Activated B cell treated with CpG ODN at 0.5 μM for 24 hours (primary cell): ENCODE results near the gene PPT2. TPM values are rescaled to one million over a fixed set of nuclear protein-coding genes. Genes with fewer than 3 reads are reported as not detected.
"Not testable (repeated sequence)": the region's sequence is repeated elsewhere in the genome, so short reads cannot be mapped to it uniquely, and the experiment has no call there.

Experiments
- ATAC-seq: fragments of 200-7000 bp; cut with Tn5 transposase; one replicate; pipeline ENCODE4 v1.10.0; 2021; ENCODE audit warnings: low read depth, mild to moderate bottlenecking, moderate library complexity
- CTCF ChIA-PET: fragments of 350-600 bp; sonication (Branson Sonifier 250); formaldehyde crosslinking; loops from one replicate; lab custom pipeline; 2021; ENCODE audit warnings: antibody characterized with exemption; lab: Charles Lee
- POLR2A ChIA-PET: fragments of 350-600 bp; sonication (Branson Sonifier 250); formaldehyde crosslinking; loops from one replicate; lab custom pipeline; 2021; ENCODE audit warnings: antibody characterized with exemption; lab: Charles Lee
- DNase-seq: peaks from one replicate; pipeline ENCODE4 v3.0.0; 2022
- H3K27ac Mint-ChIP-seq: one replicate; pipeline ENCODE4 v1.8.0; 2020; ENCODE audit warnings: mixed read lengths
- H3K27me3 Mint-ChIP-seq: one replicate; pipeline ENCODE4 v1.8.0; 2021; ENCODE audit warnings: mixed read lengths
- H3K36me3 Mint-ChIP-seq: one replicate; pipeline ENCODE4 v1.8.0; 2021; ENCODE audit warnings: low read depth, mixed read lengths
- H3K4me1 Mint-ChIP-seq: one replicate; pipeline ENCODE4 v1.8.0; 2021; ENCODE audit warnings: mixed read lengths
- H3K4me3 Mint-ChIP-seq: one replicate; pipeline ENCODE4 v1.8.0; 2020; ENCODE audit warnings: mild to moderate bottlenecking, mixed read lengths
- H3K9me3 Mint-ChIP-seq: one replicate; pipeline ENCODE4 v1.8.0; 2020; ENCODE audit warnings: mixed read lengths
- intact Hi-C: fragments of 100-400 bp; cut with micrococcal nuclease; formaldehyde crosslinking; loops from one replicate; pipeline ENCODE4 v1.15.1; 2024
- total RNA-seq: library from RNA; stranded (reverse); gene quantifications from 2 replicates; pipeline ENCODE4 v1.2.3, GENCODE V29; 2022
- TF ChIP-seq, protein P1 (sequence below): fragments of 200-600 bp; IDR thresholded peaks from one replicate; pipeline ENCODE4 v1.8.0; 2022; ENCODE audit warnings: antibody characterized with exemption, mild to moderate bottlenecking

The PPT2 gene
- total RNA-seq, 1 donor from 2014 or later: 3.0 TPM

DNA sequence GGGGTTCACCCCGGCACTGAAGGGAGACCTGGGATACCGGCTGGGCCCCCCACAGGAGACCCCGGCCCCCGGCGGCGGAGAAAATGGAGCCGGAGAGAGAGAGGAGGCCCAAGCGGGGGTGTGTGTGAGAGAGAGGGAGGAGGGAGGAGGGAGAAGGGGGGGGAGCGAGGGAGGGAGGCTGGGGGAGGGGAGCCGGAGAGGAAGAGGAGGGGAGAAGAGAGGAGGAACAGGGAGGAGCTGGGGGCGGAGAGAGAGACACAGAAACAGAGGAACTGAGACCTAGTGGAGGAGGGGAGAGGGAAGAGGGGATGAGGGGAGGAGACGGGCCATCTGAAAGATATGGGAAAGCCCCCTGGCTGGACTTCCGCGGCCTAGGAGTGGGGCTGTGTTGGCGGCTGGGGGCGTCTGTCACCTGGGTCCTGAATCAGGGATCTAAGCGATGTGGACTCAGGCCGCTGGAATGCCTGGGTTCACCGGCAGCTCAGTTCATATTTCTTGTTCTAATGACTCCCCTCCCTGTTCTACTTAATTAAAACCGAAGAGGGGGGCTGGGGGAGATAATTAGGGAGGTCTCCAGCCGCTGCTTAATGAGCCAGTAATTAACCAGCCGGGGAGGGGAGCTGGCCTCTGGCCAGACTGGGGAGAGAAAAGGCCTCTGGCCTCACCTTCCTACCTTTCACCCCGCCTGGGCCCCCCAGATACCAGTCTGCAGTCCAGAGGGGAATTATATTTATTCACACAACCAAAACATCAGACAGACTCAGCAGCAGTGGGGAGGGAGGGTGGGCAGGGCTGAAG, 36.3 kb downstream of the PPT2 start, which contains the start of gene PBX2:
TSS of gene PBX2 (minus strand) at position 149 of the 798 bp plus-strand sequence. CDS start 287 bp downstream, outside the sequence.
- DNase-seq (peak; percentile 61), ATAC-seq (peak; percentile 86)
- Mint-ChIP-seq H3K27me3 (no peaks in the 10 kb centered on the region), H3K4me1 (peaks cover 85% of the 10 kb centered on the region), H3K4me3 (peak within 1 kb of the TSS; percentile 91), H3K27ac (peak within 1 kb of the TSS; percentile 96), H3K36me3 (peaks cover 60% of the 10 kb centered on the region), H3K9me3 (no peaks in the 10 kb centered on the region)
- ChIA-PET POLR2A (interaction anchor here (0.6 to 5.2 kb wide), 31 partner anchors 8 to 1976 kb away, joined by 3 to 102 read pairs (median 4); partner anchors contain the start of genes AGPAT1, ATF6B, BAG6 and BRD2), CTCF (no interaction called here)
- TF ChIP-seq, protein P1, sequence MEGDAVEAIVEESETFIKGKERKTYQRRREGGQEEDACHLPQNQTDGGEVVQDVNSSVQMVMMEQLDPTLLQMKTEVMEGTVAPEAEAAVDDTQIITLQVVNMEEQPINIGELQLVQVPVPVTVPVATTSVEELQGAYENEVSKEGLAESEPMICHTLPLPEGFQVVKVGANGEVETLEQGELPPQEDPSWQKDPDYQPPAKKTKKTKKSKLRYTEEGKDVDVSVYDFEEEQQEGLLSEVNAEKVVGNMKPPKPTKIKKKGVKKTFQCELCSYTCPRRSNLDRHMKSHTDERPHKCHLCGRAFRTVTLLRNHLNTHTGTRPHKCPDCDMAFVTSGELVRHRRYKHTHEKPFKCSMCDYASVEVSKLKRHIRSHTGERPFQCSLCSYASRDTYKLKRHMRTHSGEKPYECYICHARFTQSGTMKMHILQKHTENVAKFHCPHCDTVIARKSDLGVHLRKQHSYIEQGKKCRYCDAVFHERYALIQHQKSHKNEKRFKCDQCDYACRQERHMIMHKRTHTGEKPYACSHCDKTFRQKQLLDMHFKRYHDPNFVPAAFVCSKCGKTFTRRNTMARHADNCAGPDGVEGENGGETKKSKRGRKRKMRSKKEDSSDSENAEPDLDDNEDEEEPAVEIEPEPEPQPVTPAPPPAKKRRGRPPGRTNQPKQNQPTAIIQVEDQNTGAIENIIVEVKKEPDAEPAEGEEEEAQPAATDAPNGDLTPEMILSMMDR: no peak
- intact Hi-C loops: loop anchor here (1.0 to 10.0 kb wide), 5 partner anchors 12 to 752 kb away; partner anchors contain the start of genes ATF6B, ATP6V1G2, DDX39B and HLA-DMB

DNA sequence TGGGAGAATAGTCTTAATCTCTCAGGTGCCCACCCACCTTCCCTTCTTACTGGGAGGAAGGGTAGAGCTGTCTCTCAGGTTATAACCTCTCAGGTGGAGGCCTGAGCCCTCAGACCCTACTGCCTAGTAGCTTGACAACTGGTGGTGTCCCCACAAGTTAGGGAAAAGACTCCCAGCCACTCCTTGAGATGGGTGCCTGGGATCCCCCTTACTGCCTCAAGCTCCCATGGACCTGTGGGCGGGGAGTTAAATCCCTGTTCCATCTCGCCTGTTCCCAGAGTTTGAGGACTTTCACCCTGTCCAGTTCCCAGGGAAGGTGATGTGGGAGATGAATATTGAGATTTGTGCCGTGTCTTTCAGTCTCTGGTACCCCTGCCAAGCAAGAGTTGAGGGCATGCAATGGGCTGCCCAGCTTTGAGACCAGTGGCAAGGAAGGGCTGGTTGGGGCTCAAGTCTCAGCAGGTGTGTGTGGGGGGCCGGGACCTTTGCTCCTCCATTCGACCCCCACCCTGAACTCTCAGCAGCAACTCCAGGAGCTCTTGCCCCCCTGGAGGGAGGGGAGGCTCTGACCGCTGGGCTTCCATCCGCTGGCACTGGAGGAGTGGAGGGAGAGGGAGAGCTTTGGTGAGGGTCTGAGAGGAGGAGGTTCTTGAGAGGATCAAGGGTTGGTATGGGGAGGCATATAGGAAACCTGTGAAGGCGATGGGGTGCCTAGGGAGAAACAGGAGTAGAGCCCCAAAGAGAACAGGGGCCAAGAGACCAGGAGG, 37.2 kb downstream of the PPT2 start:
- no peaks in the 10 kb centered on the region for H3K9me3 Mint-ChIP-seq
- POLR2A ChIA-PET: interaction anchor here (0.7 to 5.2 kb wide), 15 partner anchors 9 to 1086 kb away, joined by 3 to 102 read pairs (median 6); partner anchors contain the start of genes AGPAT1, ATF6B, BAG6 and BRD2
- H3K4me3 Mint-ChIP-seq: peak overlapping the region; percentile 91
- peaks cover 83% of the 10 kb centered on the region for H3K4me1 Mint-ChIP-seq
- no peaks in the 10 kb centered on the region for H3K27me3 Mint-ChIP-seq
- H3K27ac Mint-ChIP-seq: peak overlapping the region; percentile 96
- peaks cover 58% of the 10 kb centered on the region for H3K36me3 Mint-ChIP-seq
- no peak for ATAC-seq
- intact Hi-C loops: loop anchor here (1.0 to 10.0 kb wide), 5 partner anchors 13 to 751 kb away; partner anchors contain the start of genes ATF6B, ATP6V1G2, DDX39B and HLA-DMB
- no peak for DNase-seq
- TF ChIP-seq, protein P1: no peak
- CTCF ChIA-PET: no interaction called here

DNA sequence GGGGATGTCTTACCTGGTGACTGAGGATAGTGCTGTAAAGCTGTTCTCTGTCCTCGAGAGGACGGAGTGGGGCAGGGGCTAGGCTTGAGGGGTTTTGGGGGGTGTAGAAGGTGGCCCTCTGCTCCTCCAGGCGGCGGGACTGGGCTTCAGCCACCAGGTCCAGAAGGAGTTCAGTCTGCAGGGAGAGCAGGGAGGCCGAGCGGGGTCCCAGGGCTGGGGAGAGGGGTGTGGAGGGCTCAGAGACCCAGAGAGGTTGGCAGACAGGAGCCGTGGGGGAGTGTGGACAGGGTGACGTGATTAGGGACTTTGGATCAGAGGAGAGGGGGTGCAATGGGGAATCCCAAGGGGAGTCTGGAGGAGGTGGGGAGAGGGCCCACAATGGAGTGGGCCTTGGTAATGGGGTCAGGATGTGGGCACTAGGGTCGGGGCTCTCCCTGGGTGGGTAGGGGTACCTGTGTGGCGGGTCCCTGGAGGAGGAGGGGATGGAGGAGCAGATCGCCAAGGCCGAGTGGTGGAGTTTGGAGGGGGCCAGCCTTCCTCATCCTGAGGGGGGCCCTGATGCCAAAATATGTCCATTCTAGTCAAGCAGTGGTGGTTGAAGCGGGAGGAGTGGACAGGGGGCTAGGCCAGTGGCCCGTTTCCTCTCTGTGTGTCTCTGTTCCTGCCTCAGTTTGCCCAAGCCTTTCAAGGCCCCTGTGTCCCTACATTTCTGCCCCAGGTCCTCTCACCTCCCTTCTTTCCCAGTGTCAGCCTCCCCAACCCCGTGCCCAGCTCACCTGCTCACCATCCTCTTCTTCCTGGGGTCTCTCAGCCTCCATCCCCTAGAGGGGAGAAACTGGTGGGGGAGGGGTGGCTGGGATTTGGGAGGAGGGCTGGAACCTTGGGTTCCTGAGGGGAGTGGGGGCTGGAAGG, 38.0 kb downstream of the PPT2 start:
- Mint-ChIP-seq H3K36me3 (peaks cover 54% of the 10 kb centered on the region), H3K27ac (peak overlapping the region; percentile 96), H3K4me1 (peaks cover 82% of the 10 kb centered on the region), H3K9me3 (no peaks in the 10 kb centered on the region), H3K27me3 (no peaks in the 10 kb centered on the region), H3K4me3 (peak overlapping the region; percentile 91)
- DNase-seq: no peak
- no peak for ATAC-seq
- CTCF ChIA-PET: interaction anchor here (0.8 to 1.0 kb wide), 3 partner anchors 52 to 662 kb away, joined by 3 to 5 read pairs (median 4); partner anchors contain the start of genes PSMB9 and TAP1
- POLR2A ChIA-PET: interaction anchor here (0.5 to 5.2 kb wide), 21 partner anchors 9 to 1125 kb away, joined by 3 to 102 read pairs (median 5); partner anchors contain the start of genes AGPAT1, ATF6B, DDX39B and DXO
- intact Hi-C loops: loop anchor here (2.0 to 10.0 kb wide), 3 partner anchors 37 to 750 kb away; partner anchors contain the start of genes ATP6V1G2, DDX39B, HLA-DMB and NFKBIL1
- TF ChIP-seq, protein P1: no peak

DNA sequence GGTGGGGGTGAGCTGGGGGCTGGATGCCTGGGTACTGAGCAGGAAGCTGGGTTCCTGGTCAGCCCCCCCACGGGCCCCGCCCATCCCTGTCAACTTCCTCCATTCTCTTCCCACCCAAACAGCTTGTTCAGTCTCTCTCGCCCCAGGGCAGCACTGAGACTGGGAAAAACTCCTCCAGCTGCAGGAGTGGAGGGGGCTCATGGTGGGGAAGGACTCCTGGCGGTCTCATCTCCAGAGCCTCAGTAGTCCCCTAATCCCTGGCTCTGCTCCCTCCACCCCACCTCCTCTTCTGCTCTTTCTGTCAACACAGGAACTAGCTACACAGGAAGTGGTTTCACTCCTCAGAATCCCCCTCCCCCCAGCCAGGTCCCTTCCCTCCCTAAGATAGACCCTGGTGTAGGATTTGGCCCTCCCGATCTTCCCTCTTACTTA, 38.7 kb downstream of the PPT2 start, which contains the start of gene GPSM3:
TSS of gene GPSM3 (minus strand) at position 36 of the 432 bp plus-strand sequence. CDS start 130 bp downstream, outside the sequence.
- Mint-ChIP-seq H3K9me3 (no peaks in the 10 kb centered on the region), H3K27ac (peak within 1 kb of the TSS; percentile 96), H3K36me3 (peaks cover 47% of the 10 kb centered on the region), H3K4me3 (peak within 1 kb of the TSS; percentile 91), H3K4me1 (peaks cover 80% of the 10 kb centered on the region), H3K27me3 (no peaks in the 10 kb centered on the region)
- intact Hi-C loops: loop anchor here (5.0 to 10.0 kb wide), 2 partner anchors 648 to 750 kb away; partner anchors contain the start of genes ATP6V1G2, DDX39B, HLA-DMB and NFKBIL1
- TF ChIP-seq, protein P1: no peak
- DNase-seq: peak; percentile 59
- no peak for ATAC-seq
- ChIA-PET CTCF (interaction anchor here (0.8 to 1.0 kb wide), 4 partner anchors 38 to 661 kb away, joined by 3 to 5 read pairs (median 4); partner anchors contain the start of genes PSMB9 and TAP1), POLR2A (interaction anchor here (0.5 to 5.2 kb wide), 21 partner anchors 10 to 1125 kb away, joined by 3 to 102 read pairs (median 4); partner anchors contain the start of genes AGPAT1, ATF6B, DDX39B and DXO)

DNA sequence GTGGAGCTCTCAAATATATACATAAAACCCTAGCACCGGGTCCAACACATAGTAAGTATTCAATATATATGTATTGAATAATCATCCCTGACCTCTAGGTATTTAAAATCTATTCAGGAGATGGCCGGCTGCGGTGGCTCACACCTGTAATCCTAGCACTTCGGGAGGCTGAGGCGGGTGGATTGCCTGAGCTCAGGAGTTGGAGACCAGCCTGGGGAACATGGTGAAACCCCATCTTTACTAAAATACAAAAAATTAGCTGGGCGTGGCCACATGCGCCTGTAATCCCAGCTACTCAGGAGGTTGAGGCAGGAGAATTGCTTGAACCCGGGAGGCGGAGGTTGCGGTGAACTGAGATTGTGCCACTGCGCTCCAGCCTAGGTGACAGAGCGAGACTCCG, 39.2 kb downstream of the PPT2 start:
- intact Hi-C loops: loop anchor here (5.0 to 10.0 kb wide), 2 partner anchors 648 to 749 kb away; partner anchors contain the start of genes ATP6V1G2, DDX39B, HLA-DMB and NFKBIL1
- DNase-seq, H3K27me3 Mint-ChIP-seq, ATAC-seq, H3K9me3 Mint-ChIP-seq: not testable (repeated sequence)
- ChIA-PET CTCF (interaction anchor here (0.8 to 1.0 kb wide), 4 partner anchors 38 to 661 kb away, joined by 3 to 5 read pairs (median 4); partner anchors contain the start of genes PSMB9 and TAP1), POLR2A (interaction anchor here (0.6 to 5.2 kb wide), 18 partner anchors 10 to 1078 kb away, joined by 3 to 102 read pairs (median 5); partner anchors contain the start of genes AGPAT1, ATF6B, DDX39B and DXO)
- peaks cover 75% of the 10 kb centered on the region for H3K4me1 Mint-ChIP-seq
- H3K4me3 Mint-ChIP-seq: peak overlapping the region; percentile 91
- H3K27ac Mint-ChIP-seq: peak overlapping the region; percentile 96
- H3K36me3 Mint-ChIP-seq: peaks cover 43% of the 10 kb centered on the region
